HG03565 (cell line): ENCODE data around the gene KLHL21.

ENCODE experiments used
- ATAC-seq: cut with Tn5 transposase; IDR thresholded peaks from one replicate; pipeline ENCODE4 v1.9.1; 2021; ENCODE audit warnings: mild to moderate bottlenecking, moderate library complexity; ENCODE audit not compliant: unreplicated experiment

KLHL21 gene

DNA sequence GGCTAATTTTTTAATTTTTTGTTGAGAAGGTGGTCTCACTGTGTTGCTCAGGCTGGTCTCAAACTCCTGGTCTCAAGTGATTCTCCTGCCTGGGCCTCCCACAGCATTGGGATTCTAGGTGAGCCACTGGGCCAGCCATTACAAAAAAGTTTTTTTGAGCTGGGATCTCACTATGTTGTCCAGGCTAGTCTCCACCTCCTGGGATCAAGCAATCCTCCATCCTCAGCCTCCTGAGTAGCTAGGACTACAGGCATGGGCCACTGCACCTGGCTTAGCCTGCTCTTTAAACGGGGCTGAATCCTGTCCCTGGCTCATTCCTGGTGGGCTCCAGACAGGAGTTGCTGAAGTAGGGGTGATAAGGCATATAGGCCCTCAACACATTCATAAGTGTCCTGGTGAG is 45.1 kb downstream of the KLHL21 start:
- no peak for ATAC-seq

DNA sequence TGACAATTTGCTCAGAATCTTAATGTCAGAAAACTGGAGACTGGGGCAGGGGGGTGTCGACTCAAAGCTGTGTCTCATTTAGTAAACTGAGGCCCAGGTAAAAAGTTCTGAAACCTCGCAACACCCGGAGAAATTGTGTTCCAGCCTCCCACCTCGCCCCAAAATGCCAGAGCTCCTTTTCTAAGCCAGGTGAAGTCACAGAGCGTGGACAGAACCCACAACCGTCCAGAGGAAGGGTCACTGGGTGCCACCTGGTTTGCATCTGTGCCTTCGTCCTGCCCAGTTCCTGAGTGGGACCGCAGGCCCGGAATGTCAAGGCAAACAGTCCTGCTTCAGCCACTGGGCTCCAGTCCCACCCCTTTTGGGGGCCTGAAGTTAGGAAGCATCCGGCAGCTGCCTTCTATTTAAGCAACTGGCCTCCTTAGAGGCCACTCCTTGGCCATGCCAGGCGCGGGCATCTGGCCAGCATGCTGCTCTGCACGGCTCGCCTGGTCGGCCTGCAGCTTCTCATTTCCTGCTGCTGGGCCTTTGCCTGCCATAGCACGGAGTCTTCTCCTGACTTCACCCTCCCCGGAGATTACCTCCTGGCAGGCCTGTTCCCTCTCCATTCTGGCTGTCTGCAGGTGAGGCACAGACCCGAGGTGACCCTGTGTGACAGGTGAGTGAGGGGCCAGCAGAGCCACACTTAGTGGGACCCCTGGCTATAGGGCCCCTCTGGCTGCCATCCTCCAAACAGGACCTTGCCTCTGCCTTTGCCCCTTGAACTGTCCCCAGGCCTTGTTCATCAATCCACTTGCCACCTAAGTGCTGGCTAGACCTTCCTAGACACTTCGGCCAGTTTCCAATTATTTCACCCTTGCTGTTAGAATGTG is 47.5 kb downstream of the KLHL21 start, which contains the start of gene TAS1R1:
Gene TAS1R1 (plus strand): TSS at position 401 of the 872 bp plus-strand sequence. CDS start 67 bp downstream, at position 468.
- no peak for ATAC-seq

DNA sequence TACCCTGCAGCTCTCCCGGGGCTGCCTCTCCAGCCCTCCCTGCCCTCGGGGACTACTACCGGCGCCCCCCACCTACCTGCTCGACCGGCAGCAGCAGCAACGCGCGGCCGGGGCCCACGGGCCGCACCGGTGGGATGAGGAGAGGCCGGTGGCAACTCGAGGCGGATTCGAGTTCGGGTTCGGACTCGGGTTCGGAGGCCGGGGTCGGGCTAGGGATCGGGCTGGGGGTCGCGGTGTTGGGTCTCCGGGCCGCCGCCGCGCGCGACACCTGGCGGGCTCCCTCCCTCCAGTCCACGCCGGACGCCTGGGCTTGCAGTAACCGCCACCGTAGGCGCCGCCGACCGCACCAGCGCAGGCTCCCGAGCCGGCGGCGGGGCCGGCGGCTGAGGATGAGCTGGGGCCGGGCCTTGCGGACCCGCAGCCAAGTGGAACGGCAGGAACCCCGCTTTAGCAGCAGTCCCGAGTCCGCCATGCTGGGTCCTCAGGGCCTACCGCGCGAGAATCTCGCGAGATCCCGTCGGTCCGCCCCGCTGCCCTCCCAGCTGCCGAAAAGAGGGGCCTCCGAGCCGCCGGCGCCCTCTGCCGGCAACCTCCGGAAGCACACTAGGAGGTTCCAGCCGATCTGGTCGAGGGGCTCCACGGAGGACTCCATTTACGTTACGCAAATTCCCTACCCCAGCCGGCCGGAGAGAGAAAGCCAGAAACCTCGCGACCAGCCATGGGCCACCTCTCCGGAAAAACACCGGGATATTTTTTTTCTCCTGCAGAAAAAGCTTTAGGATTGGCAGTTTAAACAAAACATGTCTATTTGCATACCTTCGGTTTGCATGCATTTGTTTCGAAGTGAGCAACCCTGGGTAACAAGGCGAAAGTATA is 48.4 kb downstream of the KLHL21 start, which contains the start of gene NOL9:
Gene NOL9 (minus strand): TSS at position 483 of the 876 bp plus-strand sequence. CDS start 11 bp downstream, at position 472.
- peak; percentile 91 for ATAC-seq

DNA sequence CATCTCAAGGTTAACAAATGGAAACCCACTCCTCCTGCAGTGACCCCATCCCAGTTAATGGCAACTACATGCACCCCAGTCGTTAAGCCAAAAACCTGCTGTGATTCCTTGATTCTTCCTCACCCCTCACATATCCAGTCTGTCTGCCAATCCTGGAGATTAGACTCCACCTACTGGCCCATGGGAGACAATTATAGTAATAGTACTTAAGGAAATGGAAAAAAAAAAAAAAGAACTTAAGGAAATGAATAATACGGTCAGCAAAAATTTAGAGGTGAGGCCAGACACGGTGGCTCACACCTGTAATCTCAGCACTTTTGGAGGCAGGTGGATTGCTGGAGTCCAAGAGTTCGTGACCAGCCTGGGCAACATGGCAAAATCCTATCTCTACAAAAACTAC is 55.4 kb downstream of the KLHL21 start:
- no peak for ATAC-seq

DNA sequence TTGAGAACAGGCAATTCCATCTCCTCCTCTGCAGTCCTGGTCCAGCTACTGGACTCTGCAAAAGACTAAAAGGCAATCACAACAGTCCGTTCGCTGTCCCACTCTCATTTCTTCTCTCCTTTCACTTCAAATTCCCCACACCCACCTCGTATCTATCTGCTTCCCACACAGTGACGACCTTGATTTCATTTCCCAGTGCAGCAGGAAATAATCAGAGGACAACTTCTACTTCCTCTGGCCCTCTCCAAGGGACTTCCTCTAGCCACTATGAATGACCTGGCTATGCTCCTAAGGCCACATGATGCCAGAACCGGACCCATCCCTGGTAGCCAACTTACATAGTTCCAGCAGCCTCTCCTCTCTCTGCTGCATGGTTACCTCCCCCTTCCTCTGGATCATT is 56.3 kb downstream of the KLHL21 start:
- no peak for ATAC-seq

GRCh38 chr1:6545276-6546112 is 57.2 kb downstream of the KLHL21 start:
- ATAC-seq, result no peak

DNA sequence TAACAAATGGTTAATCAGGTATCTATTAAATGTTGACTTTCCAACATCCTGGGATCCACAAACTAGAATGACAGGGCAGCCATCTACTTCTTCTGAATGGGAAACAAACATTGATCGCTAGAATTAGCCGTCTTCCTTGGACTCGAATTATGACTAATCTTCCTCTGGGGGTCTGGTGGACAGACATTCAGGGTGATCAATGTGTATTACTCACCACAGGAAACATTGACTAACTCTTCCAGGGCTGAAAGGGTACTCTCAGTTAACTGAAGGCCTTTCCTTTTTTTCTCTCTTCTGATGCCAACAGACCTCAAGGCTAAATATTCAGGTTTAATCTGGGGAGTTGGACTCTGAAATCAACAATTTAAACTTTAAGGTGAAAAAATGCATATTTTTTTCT is 57.8 kb downstream of the KLHL21 start:
- no peak for ATAC-seq
